ENCODE results near the gene ENGASE. TPM values are rescaled to one million over a fixed set of nuclear protein-coding genes. Genes with fewer than 3 reads are reported as not detected.

ENGASE gene
- total RNA-seq, 4 donors from 2014 or later, result 16.6 to 54.5 (median 26.3) TPM

- no peak for TF ChIP-seq POLR2A (IDR thresholded peaks at IDR 0.05)
- no peak for TF ChIP-seq CTCF (IDR thresholded peaks at IDR 0.05)
- no peak overlapping the region for H3K4me3 ChIP-seq (ENCODE audit: low read depth, poor library complexity, severe bottlenecking)
- intact Hi-C loops (cut with DNase I; ENCODE audit: low total_unique reads), result no loop called here
- DNase-seq (ENCODE audit: low spot score in 2 of 2), result no peak
- WGBS, 2 donors, result 86 to 88% methylated on average over 21 of the region's 21 CpGs
Measured at GRCh38 chr17:79048826-79049755, 25.5 kb upstream of the ENGASE start.

GRCh38 chr17:79049821-79050220, 24.8 kb upstream of the ENGASE start:
- TF ChIP-seq CTCF (IDR thresholded peaks at IDR 0.05) (no peak), POLR2A (IDR thresholded peaks at IDR 0.05) (no peak)
- intact Hi-C loops (cut with DNase I; ENCODE audit: low total_unique reads), result no loop called here
- no peak overlapping the region for H3K4me3 ChIP-seq (ENCODE audit: low read depth, poor library complexity, severe bottlenecking)
- no peak for DNase-seq (ENCODE audit: low spot score in 2 of 2)
- WGBS, 2 donors, result 88 to 89% methylated on average over 11 of the region's 11 CpGs

- DNase-seq (ENCODE audit: low spot score in 2 of 2), result no peak
- 86 to 91% methylated on average over 3 to 6 of the region's 6 CpGs for WGBS, 2 donors
- intact Hi-C loops (cut with DNase I; ENCODE audit: low total_unique reads), result no loop called here
- no peak overlapping the region for H3K4me3 ChIP-seq (ENCODE audit: low read depth, poor library complexity, severe bottlenecking)
- TF ChIP-seq POLR2A (IDR thresholded peaks at IDR 0.05), result no peak
- TF ChIP-seq CTCF (IDR thresholded peaks at IDR 0.05), result no peak
Measured at GRCh38 chr17:79050551-79050950, 24.1 kb upstream of the ENGASE start.

- H3K4me3 ChIP-seq (ENCODE audit: low read depth, poor library complexity, severe bottlenecking), result no peak overlapping the region
- intact Hi-C loops (cut with DNase I; ENCODE audit: low total_unique reads), result no loop called here
- no peak for DNase-seq (ENCODE audit: low spot score in 2 of 2)
- TF ChIP-seq POLR2A (IDR thresholded peaks at IDR 0.05) (no peak), CTCF (IDR thresholded peaks at IDR 0.05) (no peak)
- WGBS, 2 donors, result 87 to 92% methylated on average over 6 of the region's 6 CpGs
Measured at GRCh38 chr17:79051306-79051705, 23.3 kb upstream of the ENGASE start.

- H3K4me3 ChIP-seq (ENCODE audit: low read depth, poor library complexity, severe bottlenecking), result no peak overlapping the region
- 77 to 95% methylated on average over 1 of the region's 1 CpG for WGBS, 2 donors
- intact Hi-C loops (cut with DNase I; ENCODE audit: low total_unique reads), result no loop called here
- DNase-seq (ENCODE audit: low spot score in 2 of 2), result no peak
- no peak for TF ChIP-seq POLR2A (IDR thresholded peaks at IDR 0.05)
- no peak for TF ChIP-seq CTCF (IDR thresholded peaks at IDR 0.05)
Measured at GRCh38 chr17:79052131-79052530, 22.5 kb upstream of the ENGASE start.

Data from lower leg skin (tissue), 4 donors.